ENCODE data around the gene INAFM1.

DNA sequence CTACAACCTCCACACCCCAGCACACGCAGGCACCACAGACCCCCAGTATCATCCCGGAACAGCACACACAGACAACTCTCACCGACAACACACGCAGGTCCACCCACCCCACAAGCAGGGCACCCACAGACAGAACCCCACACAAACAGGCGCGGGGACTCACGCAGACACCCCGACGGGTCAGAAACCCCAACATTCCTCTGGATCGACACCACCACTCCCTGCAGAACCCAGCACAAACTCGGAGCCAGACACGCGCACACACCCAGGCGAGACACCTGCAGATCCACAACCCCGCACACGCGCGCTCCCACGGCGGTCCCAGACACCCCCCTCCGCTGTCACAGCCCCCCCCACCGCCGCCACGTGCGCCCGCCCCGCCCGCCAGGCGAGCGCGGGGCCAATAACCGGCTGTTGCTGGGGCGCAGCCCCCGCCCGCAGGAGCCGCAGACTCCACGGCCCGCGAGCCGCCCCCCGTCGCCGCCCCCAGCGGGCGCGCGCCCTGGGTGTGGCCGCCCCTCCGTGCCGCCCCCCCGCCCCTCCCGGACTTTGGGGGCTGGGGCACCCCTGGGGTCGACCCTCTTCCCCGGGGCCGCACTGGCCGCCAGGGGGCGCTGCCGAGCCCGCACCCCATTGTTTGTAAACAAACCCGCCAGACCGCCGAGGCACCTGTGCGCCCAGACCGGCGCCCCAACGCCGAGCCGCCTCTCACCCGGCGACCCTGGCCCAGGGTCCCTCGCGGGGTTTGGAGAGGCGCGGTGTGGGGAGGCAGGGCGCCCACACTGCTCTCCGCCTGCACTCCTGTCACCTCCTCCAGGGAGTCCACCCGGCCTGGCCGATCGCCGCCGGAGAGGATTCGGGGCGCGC, 44.4 kb upstream of the INAFM1 start:
- TF ChIP-seq, protein P1, sequence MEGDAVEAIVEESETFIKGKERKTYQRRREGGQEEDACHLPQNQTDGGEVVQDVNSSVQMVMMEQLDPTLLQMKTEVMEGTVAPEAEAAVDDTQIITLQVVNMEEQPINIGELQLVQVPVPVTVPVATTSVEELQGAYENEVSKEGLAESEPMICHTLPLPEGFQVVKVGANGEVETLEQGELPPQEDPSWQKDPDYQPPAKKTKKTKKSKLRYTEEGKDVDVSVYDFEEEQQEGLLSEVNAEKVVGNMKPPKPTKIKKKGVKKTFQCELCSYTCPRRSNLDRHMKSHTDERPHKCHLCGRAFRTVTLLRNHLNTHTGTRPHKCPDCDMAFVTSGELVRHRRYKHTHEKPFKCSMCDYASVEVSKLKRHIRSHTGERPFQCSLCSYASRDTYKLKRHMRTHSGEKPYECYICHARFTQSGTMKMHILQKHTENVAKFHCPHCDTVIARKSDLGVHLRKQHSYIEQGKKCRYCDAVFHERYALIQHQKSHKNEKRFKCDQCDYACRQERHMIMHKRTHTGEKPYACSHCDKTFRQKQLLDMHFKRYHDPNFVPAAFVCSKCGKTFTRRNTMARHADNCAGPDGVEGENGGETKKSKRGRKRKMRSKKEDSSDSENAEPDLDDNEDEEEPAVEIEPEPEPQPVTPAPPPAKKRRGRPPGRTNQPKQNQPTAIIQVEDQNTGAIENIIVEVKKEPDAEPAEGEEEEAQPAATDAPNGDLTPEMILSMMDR (IDR thresholded peaks at IDR 0.05) = peak; percentile 57 to 81 (median 69)
- TF ChIP-seq POLR2A (IDR thresholded peaks at IDR 0.05) (no peak), POLR2AphosphoS5 (IDR thresholded peaks at IDR 0.05; ENCODE audit: insufficient read depth in 1 of 2, low read depth in 1 of 2) (no peak)

All from vagina (tissue), 2 donors.